IPS-18a (cell line): Measurements from ENCODE around the gene MAP1B.

Experiments
- H3K27ac ChIP-seq: one replicate; pipeline ENCODE4 v1.5.1; 2013; ENCODE audit warnings: low read length
- H3K27me3 ChIP-seq: one replicate; pipeline ENCODE4 v1.6.1; 2013; ENCODE audit warnings: mild to moderate bottlenecking, low read length; ENCODE audit not compliant: control insufficient read depth, insufficient read depth
- H3K36me3 ChIP-seq: one replicate; pipeline ENCODE4 v1.6.1; 2013; ENCODE audit warnings: low read depth, low read length; ENCODE audit not compliant: control insufficient read depth
- H3K4me1 ChIP-seq: one replicate; pipeline ENCODE4 v1.6.1; 2013; ENCODE audit warnings: low read depth, low read length; ENCODE audit not compliant: control insufficient read depth
- H3K4me3 ChIP-seq: one replicate; pipeline ENCODE4 v1.5.1; 2013; ENCODE audit warnings: low read length
- H3K9ac ChIP-seq: one replicate; pipeline ENCODE4 v1.6.1; 2013; ENCODE audit warnings: mild to moderate bottlenecking, low read length, moderate library complexity
- H3K9me3 ChIP-seq: one replicate; pipeline ENCODE4 v1.6.1; 2013; ENCODE audit warnings: low read depth, low read length; ENCODE audit not compliant: control insufficient read depth

MAP1B gene

DNA sequence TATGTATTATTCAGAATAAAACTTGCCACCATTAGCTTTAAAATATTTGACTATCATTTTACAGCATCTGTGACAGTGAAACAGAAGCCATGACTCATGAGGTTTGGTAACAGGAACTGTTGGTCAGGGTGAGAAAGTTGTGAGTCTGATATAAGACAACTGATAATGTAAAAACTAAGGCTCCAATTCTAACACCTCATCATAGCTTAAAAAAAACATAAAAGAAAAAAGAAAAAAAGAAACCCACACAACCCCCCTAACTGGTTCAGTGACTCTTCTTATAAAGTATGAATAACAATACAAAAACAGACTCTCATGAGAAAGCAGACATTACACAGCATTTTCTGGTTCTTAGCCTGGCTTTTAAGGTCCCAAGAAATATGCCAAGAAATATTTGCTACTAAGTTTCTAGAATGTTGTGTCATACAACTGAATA lies 127.0 kb downstream of the MAP1B start:
- Histone ChIP-seq H3K4me1 (peaks cover 36% of the 10 kb centered on the region), H3K9ac (no peak overlapping the region), H3K4me3 (no peak overlapping the region), H3K27ac (peak overlapping the region; percentile 42), H3K36me3 (peaks cover 19% of the 10 kb centered on the region), H3K27me3 (no peaks in the 10 kb centered on the region), H3K9me3 (no peaks in the 10 kb centered on the region)

DNA sequence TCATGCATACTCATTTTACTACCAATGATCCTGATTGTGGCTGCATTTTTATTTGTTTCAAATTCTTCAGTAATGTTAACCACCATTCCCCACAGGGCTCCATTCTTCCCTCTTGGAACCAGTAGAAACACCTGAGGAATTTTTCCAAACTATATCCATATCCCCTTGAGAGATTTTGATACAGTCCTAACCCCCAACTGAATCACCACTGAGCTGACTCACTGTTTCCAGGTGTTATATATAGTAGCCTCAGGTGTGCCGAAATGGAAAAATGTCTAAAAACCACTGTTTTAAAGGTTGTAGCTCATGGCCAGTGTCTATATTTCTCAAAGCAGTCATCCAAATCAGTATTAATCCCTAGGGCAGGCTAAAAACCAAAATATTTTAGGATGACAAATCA lies 127.6 kb downstream of the MAP1B start:
- H3K4me1 ChIP-seq: peaks cover 39% of the 10 kb centered on the region
- H3K27me3 ChIP-seq: no peaks in the 10 kb centered on the region
- no peak overlapping the region for H3K4me3 ChIP-seq
- H3K27ac ChIP-seq: peak overlapping the region; percentile 42
- H3K9ac ChIP-seq: no peak overlapping the region
- no peaks in the 10 kb centered on the region for H3K9me3 ChIP-seq
- peaks cover 19% of the 10 kb centered on the region for H3K36me3 ChIP-seq

DNA sequence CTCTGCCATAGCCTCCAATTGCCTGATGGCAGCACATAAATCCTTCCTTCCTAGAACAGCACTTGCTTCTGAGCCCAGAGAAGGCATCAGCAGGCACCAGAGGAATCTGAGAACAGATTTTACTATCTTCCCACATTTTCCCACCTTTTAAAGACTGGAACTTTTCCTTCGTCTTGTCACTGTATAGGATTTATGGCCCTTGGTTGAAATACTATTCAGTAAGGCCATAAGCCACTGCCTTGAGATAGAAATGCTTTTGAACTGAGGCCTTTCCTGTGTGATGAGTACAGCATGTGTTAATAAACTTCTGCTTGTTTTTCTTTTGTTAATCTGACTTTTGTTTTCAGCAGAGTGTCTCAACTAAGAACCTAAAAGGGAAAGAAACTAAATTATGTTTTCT lies 128.4 kb downstream of the MAP1B start:
- H3K4me1 ChIP-seq: peaks cover 42% of the 10 kb centered on the region
- peaks cover 19% of the 10 kb centered on the region for H3K36me3 ChIP-seq
- H3K27ac ChIP-seq: no peak overlapping the region

DNA sequence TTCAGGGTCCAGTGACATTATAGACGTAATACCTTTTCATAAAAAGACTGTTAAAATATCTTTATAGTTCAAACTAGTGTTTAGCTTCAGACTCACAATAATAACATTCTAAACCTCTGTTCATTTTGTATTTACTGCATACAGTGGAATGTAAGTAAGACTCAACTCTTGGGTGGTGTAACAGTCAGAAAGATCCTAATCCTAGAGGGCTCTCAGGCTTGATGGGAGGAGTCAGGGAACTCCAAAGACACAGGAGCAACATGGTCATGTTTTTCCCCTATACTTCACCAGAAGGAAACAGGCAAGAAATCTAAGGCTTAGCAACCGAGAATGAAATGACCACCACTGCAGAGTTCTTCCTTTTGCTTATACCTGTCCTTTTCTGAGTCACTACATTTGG lies 130.1 kb downstream of the MAP1B start:
- Histone ChIP-seq H3K4me1 (peaks cover 55% of the 10 kb centered on the region), H3K27me3 (no peaks in the 10 kb centered on the region), H3K4me3 (no peak overlapping the region), H3K9me3 (no peaks in the 10 kb centered on the region), H3K27ac (peak overlapping the region; percentile 84), H3K9ac (no peak overlapping the region), H3K36me3 (peaks cover 7% of the 10 kb centered on the region)

More for the DNA sequence above, 128.4 kb downstream of the MAP1B start:
- Histone ChIP-seq H3K9me3 (no peaks in the 10 kb centered on the region), H3K27me3 (no peaks in the 10 kb centered on the region), H3K4me3 (no peak overlapping the region), H3K9ac (no peak overlapping the region)

DNA sequence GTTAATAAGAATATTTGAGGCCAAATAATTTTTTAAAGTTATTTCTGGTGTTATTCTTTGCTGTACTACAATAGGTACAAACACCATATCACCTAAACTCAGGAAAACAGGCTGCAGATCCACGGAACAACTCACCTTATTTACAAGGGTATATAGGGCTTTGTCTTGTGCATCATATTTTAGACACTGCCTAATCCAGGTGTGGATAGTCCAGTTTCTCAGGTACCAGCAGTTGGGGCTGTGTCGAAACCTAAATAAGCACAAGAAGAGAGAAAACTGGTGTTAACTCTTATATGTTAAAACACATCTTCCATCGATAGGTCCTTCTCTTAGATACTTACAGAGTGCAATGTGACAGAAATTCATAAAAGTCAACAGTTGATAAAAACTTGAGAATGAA lies 130.6 kb downstream of the MAP1B start:
- Histone ChIP-seq H3K4me1 (peaks cover 59% of the 10 kb centered on the region), H3K9me3 (no peaks in the 10 kb centered on the region), H3K36me3 (peaks cover 5% of the 10 kb centered on the region), H3K4me3 (no peak overlapping the region), H3K9ac (no peak overlapping the region), H3K27ac (peak overlapping the region; percentile 84), H3K27me3 (no peaks in the 10 kb centered on the region)

DNA sequence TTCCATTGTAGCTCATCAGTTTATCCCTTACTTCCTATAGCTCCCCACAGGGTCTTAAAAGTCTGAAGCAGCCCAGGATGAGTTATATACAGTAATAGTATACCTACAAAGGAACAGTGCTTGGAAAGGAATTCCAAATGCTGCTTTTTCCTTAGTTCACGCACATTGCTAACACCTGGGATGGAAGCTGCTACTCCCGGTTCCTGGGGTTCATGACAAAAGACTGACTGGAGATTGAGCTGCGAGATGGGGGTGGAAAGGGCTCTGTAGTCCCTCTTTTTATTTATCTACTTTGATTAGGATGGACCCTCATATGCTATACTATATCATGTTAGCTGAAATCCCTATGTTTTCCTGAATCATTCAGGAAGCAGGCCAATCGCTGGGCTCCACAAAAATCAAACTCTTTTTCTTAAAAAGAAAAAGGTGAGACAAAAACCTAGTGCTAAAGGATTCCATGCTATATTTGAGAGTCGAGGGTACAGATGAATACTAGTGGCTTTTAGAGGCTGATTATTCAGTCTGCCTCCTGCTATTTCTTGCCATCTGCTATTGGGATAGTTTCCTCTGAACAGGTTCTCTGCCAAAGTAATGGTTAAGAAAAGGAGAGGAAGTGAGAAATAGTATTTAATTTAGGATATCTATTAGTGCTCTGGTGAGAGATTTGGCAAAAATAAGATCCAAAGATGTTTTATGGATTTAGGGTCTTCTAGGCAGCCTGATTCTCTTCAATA lies 131.6 kb downstream of the MAP1B start:
- Histone ChIP-seq H3K9ac (peak overlapping the region; percentile 34), H3K4me1 (peaks cover 66% of the 10 kb centered on the region), H3K27ac (peak overlapping the region; percentile 84), H3K9me3 (no peaks in the 10 kb centered on the region), H3K36me3 (peaks cover 5% of the 10 kb centered on the region), H3K27me3 (no peaks in the 10 kb centered on the region), H3K4me3 (peak overlapping the region; percentile 27)

DNA sequence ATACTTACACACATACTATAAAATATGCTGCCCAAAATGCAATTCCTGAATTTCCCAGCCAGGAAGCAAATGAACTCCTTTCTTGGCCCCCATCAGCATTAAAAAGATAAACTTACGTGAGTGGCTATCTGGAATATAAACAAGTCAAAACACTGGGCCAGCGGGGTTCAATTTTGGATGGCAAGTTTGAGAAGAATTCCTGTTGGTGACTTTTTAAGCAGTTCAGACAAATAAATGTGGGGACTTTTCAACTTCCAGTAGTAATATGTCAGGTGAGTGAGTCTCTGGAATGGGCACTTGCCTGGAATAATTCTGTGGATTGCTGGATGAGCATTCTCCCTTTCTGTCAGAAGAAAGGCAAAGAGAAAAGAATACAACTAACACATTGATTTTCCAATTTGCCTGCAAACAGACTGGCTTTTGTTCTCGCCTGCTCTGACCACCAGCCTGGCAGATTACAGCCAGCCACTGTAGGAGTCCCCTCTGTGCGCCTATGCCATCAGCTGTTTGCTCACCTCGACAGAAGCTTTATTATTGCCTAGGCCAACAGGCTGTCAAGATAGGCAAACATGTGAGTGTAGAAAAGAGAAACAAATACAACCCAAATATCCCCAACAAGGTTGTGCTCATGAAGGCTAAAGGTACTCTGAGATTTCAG lies 134.2 kb downstream of the MAP1B start:
- Histone ChIP-seq H3K27ac (peak overlapping the region; percentile 21), H3K27me3 (no peaks in the 10 kb centered on the region), H3K4me3 (no peak overlapping the region), H3K4me1 (peaks cover 61% of the 10 kb centered on the region), H3K9me3 (no peaks in the 10 kb centered on the region), H3K9ac (no peak overlapping the region), H3K36me3 (peaks cover 5% of the 10 kb centered on the region)

DNA sequence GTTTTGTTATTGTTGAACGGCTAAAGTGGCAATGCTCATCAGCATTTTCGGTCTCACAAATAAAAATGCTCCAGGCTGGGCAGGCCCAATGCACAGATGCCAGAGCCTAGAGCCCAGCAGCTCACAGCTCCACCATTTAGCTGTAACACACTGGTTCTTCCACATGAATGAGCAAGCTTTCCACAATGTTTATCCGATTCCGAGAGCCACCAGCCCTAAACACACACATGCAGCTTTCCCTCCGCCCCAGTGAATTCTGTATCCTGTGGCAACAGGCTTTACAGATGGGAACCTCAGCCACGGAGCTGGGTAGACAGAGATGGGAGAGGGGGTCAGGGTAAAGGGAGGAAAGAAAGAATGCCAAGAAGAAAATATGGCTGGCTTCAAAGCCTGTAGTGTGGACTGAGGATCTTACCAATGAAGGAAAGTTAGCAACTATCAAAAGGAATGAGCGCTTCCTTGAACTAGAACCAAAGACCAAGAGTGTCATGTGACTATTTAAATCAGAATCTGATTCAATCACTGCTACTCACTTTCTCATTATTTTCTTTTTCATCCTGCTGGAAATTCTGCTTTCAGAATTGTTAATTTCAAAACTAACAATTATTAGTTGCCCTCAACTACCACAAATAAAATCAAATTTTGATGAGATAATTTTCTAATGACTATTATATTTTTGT lies 135.7 kb downstream of the MAP1B start:
- H3K4me1 ChIP-seq: peaks cover 53% of the 10 kb centered on the region
- no peak overlapping the region for H3K4me3 ChIP-seq
- no peak overlapping the region for H3K9ac ChIP-seq
- H3K27ac ChIP-seq: no peak overlapping the region
- no peaks in the 10 kb centered on the region for H3K27me3 ChIP-seq
- H3K9me3 ChIP-seq: no peaks in the 10 kb centered on the region
- no peaks in the 10 kb centered on the region for H3K36me3 ChIP-seq

DNA sequence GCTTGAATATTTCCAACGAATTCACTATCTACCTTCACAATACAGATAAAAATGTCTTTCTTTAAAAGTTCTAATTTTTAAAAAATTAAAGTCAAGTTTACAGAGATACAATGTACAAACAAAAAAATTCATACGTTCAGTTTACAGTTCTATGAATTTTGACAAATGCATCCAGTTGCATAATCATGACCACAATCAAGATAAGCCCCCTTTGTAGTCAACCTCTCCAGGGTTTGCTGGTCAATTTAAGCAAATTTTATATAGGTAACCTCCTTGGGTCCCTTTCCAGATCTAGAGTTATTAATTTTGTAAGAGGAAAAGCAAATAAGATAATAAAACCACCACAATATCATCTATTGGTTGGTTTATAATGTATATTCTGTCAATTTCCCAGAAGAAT lies 136.4 kb downstream of the MAP1B start:
- Histone ChIP-seq H3K27me3 (no peaks in the 10 kb centered on the region), H3K36me3 (no peaks in the 10 kb centered on the region), H3K9ac (no peak overlapping the region), H3K9me3 (no peaks in the 10 kb centered on the region), H3K4me3 (no peak overlapping the region), H3K27ac (no peak overlapping the region), H3K4me1 (peaks cover 51% of the 10 kb centered on the region)

DNA sequence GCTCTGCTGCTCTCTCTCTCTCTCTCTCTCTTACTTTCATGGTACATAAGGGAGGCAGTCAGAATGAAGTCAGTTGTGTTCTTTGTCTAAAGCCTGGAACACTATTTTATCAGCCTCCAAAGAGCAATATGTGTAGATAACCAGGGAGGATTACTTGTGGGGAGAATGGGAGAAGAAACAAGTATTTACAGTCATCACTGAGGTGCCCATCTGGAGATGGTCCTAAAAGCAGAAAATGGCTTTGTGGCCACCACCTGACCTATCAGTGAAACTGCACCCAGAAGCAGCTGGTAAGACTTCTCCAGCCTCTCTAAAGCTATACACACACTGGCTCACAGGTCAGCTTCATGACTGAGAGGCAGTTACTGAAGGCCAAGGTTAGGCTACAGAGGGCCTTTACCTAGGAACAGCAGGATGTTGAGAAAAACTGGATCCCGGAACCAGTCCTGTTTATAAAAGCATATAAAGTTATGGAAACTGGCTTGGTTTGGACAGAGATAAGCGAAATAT lies 137.6 kb downstream of the MAP1B start:
- Histone ChIP-seq H3K9ac (no peak overlapping the region), H3K4me3 (no peak overlapping the region), H3K4me1 (peaks cover 44% of the 10 kb centered on the region), H3K27ac (no peak overlapping the region), H3K36me3 (no peaks in the 10 kb centered on the region), H3K9me3 (no peaks in the 10 kb centered on the region), H3K27me3 (no peaks in the 10 kb centered on the region)

DNA sequence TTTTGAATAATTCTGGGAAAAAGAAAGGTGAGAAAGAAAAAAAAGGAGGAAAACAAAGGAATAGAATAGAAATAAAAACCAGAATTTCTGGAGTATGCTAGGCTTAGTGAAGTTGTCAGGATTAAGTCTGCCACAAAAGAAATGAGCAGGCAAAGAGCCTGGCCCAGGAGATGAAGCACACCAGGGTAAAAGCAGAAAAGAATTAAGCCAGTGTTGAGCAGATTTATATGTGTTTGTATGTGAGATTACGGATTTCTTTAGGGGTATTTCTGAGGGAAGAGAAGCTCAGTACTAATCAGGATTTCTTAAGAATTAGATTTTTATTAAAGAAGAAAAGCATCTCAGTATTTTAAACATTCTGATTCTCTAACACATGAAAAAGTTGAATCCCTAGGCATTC lies 138.3 kb downstream of the MAP1B start:
- Histone ChIP-seq H3K9ac (no peak overlapping the region), H3K4me1 (peaks cover 41% of the 10 kb centered on the region), H3K36me3 (no peaks in the 10 kb centered on the region), H3K4me3 (no peak overlapping the region), H3K27me3 (no peaks in the 10 kb centered on the region), H3K27ac (no peak overlapping the region), H3K9me3 (no peaks in the 10 kb centered on the region)
